Coronary artery (tissue), 2 donors: ENCODE measurements around the gene TMEM250.

ENCODE experiments used
- DNase-seq: peaks from one replicate; pipeline ENCODE4 v3.0.0-alpha.2; 2017; ENCODE audit warnings: low spot score
- H3K27ac ChIP-seq, 2 donors: fragments of 200-600 bp; sonication (generic); one replicate each; pipeline ENCODE4 v1.5.1; 2016 to 2019
- H3K4me3 ChIP-seq: fragments of 200-600 bp; sonication (generic); 2 replicates; pipeline ENCODE4 v1.5.1; 2016; ENCODE audit warnings: mild to moderate bottlenecking, moderate library complexity
- CTCF ChIP-seq: fragments of 200-600 bp; sonication (generic); IDR thresholded peaks from one replicate; pipeline ENCODE4 v1.5.1; 2019; ENCODE audit warnings: antibody characterized with exemption

The TMEM250 gene

GRCh38 chr9:136075134-136075841 lies 43.4 kb downstream of the TMEM250 start:
- Histone ChIP-seq H3K27ac (no peak overlapping the region), H3K4me3 (no peak overlapping the region)
- no peak for TF ChIP-seq CTCF
- no peak for DNase-seq

- DNase-seq = no peak
- Histone ChIP-seq H3K4me3 (no peak overlapping the region), H3K27ac (no peak overlapping the region)
- TF ChIP-seq CTCF = no peak
Observed at GRCh38 chr9:136074706-136075105, 44.0 kb downstream of the TMEM250 start.
